ENCODE results near the gene GRIP2.

Gene GRIP2

DNA sequence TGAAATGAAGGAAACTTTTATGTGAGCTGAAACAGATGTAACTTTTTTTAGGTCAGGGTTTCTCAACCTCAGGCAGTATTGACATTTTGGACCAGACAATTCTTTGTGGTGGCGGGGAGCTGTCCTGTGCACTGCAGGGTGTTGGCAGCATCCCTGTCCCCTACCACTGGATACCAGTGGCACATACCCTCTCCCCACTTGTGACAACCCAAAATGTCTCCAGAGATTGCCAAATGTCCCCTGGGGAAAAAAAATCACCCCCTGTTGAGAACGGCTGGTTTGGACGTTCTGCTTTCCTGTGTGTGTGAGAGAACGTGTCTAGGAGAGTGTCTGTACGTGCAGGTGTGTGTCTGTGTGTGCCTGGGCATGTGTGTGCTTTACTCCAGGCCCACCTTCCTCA is 30.7 kb upstream of the GRIP2 start:
- no peak overlapping the region for H3K4me3 Mint-ChIP-seq
- no peak for DNase-seq
- no peak overlapping the region for H3K27ac Mint-ChIP-seq
- peaks cover 22% of the 10 kb centered on the region for H3K27me3 Mint-ChIP-seq (ENCODE audit: low read depth, poor library complexity)
- peaks cover 18% of the 10 kb centered on the region for H3K4me1 Mint-ChIP-seq
- no peaks in the 10 kb centered on the region for H3K9me3 Mint-ChIP-seq
- no peaks in the 10 kb centered on the region for H3K36me3 Mint-ChIP-seq (ENCODE audit: low read depth)
- TF ChIP-seq, protein P1, sequence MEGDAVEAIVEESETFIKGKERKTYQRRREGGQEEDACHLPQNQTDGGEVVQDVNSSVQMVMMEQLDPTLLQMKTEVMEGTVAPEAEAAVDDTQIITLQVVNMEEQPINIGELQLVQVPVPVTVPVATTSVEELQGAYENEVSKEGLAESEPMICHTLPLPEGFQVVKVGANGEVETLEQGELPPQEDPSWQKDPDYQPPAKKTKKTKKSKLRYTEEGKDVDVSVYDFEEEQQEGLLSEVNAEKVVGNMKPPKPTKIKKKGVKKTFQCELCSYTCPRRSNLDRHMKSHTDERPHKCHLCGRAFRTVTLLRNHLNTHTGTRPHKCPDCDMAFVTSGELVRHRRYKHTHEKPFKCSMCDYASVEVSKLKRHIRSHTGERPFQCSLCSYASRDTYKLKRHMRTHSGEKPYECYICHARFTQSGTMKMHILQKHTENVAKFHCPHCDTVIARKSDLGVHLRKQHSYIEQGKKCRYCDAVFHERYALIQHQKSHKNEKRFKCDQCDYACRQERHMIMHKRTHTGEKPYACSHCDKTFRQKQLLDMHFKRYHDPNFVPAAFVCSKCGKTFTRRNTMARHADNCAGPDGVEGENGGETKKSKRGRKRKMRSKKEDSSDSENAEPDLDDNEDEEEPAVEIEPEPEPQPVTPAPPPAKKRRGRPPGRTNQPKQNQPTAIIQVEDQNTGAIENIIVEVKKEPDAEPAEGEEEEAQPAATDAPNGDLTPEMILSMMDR (IDR thresholded peaks at IDR 0.05), result no peak

DNA sequence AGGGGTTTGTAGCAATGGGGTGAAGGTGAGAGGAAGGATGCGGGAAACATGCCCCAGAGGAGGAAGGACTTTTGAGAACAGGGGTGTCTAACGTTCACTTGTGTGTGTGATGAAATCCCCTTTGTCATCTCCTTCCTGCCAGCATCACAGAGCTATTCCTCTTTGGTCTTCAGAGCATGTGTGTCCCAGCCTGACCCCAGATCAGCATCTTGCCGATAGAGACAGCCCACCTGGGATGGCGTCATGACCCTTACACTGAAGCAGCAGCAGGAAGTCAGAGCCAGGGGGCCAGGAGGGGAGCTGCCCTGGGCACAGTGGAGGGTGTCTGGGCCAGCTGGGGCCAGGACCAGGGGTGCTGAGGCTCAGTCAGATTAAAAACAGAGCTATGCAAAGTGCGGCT is 29.9 kb upstream of the GRIP2 start:
- peaks cover 22% of the 10 kb centered on the region for H3K4me1 Mint-ChIP-seq
- H3K9me3 Mint-ChIP-seq, result no peaks in the 10 kb centered on the region
- TF ChIP-seq, protein P1 (IDR thresholded peaks at IDR 0.05), result no peak
- no peak for DNase-seq
- H3K27me3 Mint-ChIP-seq (ENCODE audit: low read depth, poor library complexity), result peaks cover 22% of the 10 kb centered on the region
- no peak overlapping the region for H3K4me3 Mint-ChIP-seq
- no peaks in the 10 kb centered on the region for H3K36me3 Mint-ChIP-seq (ENCODE audit: low read depth)
- no peak overlapping the region for H3K27ac Mint-ChIP-seq

- no peak for DNase-seq
- no peak overlapping the region for H3K4me3 Mint-ChIP-seq
- H3K27ac Mint-ChIP-seq, result no peak overlapping the region
- no peaks in the 10 kb centered on the region for H3K36me3 Mint-ChIP-seq (ENCODE audit: low read depth)
- TF ChIP-seq, protein P1 (IDR thresholded peaks at IDR 0.05), result no peak
- H3K4me1 Mint-ChIP-seq, result peaks cover 22% of the 10 kb centered on the region
- H3K27me3 Mint-ChIP-seq (ENCODE audit: low read depth, poor library complexity), result peaks cover 22% of the 10 kb centered on the region
- no peaks in the 10 kb centered on the region for H3K9me3 Mint-ChIP-seq
These were observed 29.4 kb upstream of the GRIP2 start for GRCh38 chr3:14569474-14570000.

DNA sequence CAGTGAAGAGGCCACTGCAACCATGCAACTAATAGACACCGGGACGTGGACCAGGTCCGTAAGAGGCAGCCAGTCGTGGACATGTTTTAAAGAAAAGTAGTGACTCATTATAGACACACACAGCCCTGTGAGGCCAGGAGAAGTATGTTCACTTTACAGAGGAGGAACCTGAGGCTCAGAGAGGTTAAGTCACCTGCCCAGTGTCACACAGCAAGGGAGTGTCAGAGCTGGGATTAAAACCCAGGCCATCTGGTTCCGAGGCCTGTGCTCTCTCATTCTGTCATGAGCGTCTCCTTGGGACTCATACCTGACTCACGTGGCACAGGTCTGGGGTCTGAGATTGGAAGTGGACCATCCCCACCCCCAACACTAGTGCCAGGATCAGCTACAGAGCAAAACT is 28.1 kb upstream of the GRIP2 start:
- H3K27ac Mint-ChIP-seq, result no peak overlapping the region
- H3K4me3 Mint-ChIP-seq, result no peak overlapping the region
- peaks cover 16% of the 10 kb centered on the region for H3K27me3 Mint-ChIP-seq (ENCODE audit: low read depth, poor library complexity)
- TF ChIP-seq, protein P1 (IDR thresholded peaks at IDR 0.05), result no peak
- H3K36me3 Mint-ChIP-seq (ENCODE audit: low read depth), result no peaks in the 10 kb centered on the region
- peaks cover 28% of the 10 kb centered on the region for H3K4me1 Mint-ChIP-seq
- no peak for DNase-seq
- H3K9me3 Mint-ChIP-seq, result no peaks in the 10 kb centered on the region

- TF ChIP-seq, protein P1 (IDR thresholded peaks at IDR 0.05), result no peak
- Mint-ChIP-seq H3K4me1 (peaks cover 43% of the 10 kb centered on the region), H3K9me3 (no peaks in the 10 kb centered on the region), H3K27ac (no peak overlapping the region), H3K36me3 (ENCODE audit: low read depth) (no peaks in the 10 kb centered on the region), H3K4me3 (no peak overlapping the region), H3K27me3 (ENCODE audit: low read depth, poor library complexity) (peaks cover 14% of the 10 kb centered on the region)
- DNase-seq, result no peak
These were observed 26.7 kb upstream of the GRIP2 start for GRCh38 chr3:14566812-14567211.

DNA sequence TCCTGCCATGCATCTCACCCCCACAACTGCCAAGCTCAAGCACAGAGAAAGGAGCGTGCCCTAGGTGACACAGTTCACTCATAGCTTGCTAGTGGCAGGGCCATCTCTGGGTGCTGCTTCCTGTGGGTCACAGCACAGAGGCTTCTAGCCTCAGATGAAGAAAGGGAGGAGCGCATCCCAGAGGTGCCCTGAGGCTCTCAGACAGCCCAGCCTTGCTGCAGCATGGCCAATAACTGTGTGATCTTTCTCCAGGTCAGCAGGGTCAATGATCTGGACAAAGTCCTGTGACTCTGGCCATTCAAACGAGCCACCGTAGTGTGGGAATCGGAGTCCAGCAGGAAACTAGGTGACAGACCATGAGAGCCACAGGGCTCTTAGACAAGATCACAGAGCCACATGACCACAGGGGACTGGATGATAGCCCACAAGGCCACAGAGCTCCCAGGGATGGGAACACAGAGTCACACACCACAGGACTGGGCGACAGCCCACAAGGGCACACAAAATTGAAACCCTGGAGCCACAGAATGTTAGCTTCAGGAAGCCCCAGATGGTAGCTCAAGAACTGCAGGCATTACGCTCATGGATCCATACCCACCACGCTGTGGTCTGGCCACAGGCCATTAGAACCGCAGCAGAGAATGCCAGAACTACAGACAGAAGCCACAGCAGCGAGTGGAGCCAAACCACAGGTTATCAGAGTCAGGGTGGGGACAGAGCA is 25.9 kb upstream of the GRIP2 start:
- Mint-ChIP-seq H3K36me3 (ENCODE audit: low read depth) (no peaks in the 10 kb centered on the region), H3K4me3 (no peak overlapping the region), H3K27me3 (ENCODE audit: low read depth, poor library complexity) (peaks cover 14% of the 10 kb centered on the region), H3K4me1 (peaks cover 48% of the 10 kb centered on the region), H3K27ac (peak overlapping the region; percentile 32), H3K9me3 (no peaks in the 10 kb centered on the region)
- TF ChIP-seq, protein P1 (IDR thresholded peaks at IDR 0.05), result no peak
- DNase-seq, result no peak
